Forelimb muscle (tissue), 1 donor: ENCODE data around the gene CYB5B. TPM values are rescaled to one million over a fixed set of nuclear protein-coding genes. Genes with fewer than 3 reads are reported as not detected.

Source experiments
- polyA plus RNA-seq: library from polyadenylated mRNA; unstranded; fragments of 120-200 nt; gene quantifications from one replicate; pipeline ENCODE4 v1.2.1, GENCODE V29; 2013; ENCODE audit not compliant: insufficient read length

Gene CYB5B
- polyA plus RNA-seq, 1 donor: 64.1 TPM

Other genes with a start within 250 kb of the CYB5B start
- gene SNTB2, start 237.5 kb upstream of the CYB5B start, polyA plus RNA-seq: 13.4 TPM
- gene VPS4A, start 113.3 kb upstream of the CYB5B start, polyA plus RNA-seq: 38.7 TPM
- 6.8 TPM for gene PDF, start 94.0 kb upstream of the CYB5B start, polyA plus RNA-seq
- 24.2 TPM for gene COG8, start 85.1 kb upstream of the CYB5B start, polyA plus RNA-seq
- gene NIP7, start 84.8 kb upstream of the CYB5B start, polyA plus RNA-seq: 18.8 TPM
- gene TMED6, start 72.8 kb upstream of the CYB5B start, polyA plus RNA-seq: 1.5 TPM
- 31.9 TPM for gene TERF2, start 38.6 kb upstream of the CYB5B start, polyA plus RNA-seq
- gene NFAT5, start 141.3 kb downstream of the CYB5B start, polyA plus RNA-seq: 15.2 TPM